CD14-positive monocyte (primary cell): ENCODE results near the gene LAMB4. TPM values are rescaled to one million over a fixed set of nuclear protein-coding genes. Genes with fewer than 3 reads are reported as not detected.

ENCODE experiments used
- DNase-seq, 3 donors: peaks; one replicate each; pipeline ENCODE4 v3.0.0-alpha.2; 2011 to 2022
- H2AFZ ChIP-seq: 2 replicates; pipeline ENCODE4 v1.6.0; 2012; ENCODE audit warnings: mild to moderate bottlenecking, low read depth, low read length, inconsistent platforms; ENCODE audit not compliant: insufficient read depth, poor library complexity, severe bottlenecking
- H3K27ac ChIP-seq, 2 donors: 1 replicate in 1 of 2; 2 replicates in 1 of 2; pipeline ENCODE4 v1.5.1; 2012 to 2013; ENCODE audit warnings: low read length in 2 of 2, control low read depth in 1 of 2, inconsistent platforms in 1 of 2, low read depth in 1 of 2, mild to moderate bottlenecking in 1 of 2
- H3K27me3 ChIP-seq, 2 donors: one replicate each; pipeline versions ENCODE4 v1.6.0 to v1.6.1; 2011 to 2013; ENCODE audit warnings: low read length in 2 of 2; ENCODE audit not compliant: control insufficient read depth in 2 of 2, insufficient read depth in 2 of 2
- H3K36me3 ChIP-seq, 2 donors: replicated peaks in 1 of 2; 1 replicate in 1 of 2; 2 replicates in 1 of 2; pipeline versions ENCODE4 v1.5.1 to v1.6.1; 2012 to 2013; ENCODE audit warnings: low read length in 2 of 2, control low read depth in 1 of 2, inconsistent platforms in 1 of 2, mild to moderate bottlenecking in 1 of 2; ENCODE audit not compliant: insufficient read depth in 2 of 2, control insufficient read depth in 1 of 2
- H3K4me1 ChIP-seq, 2 donors: 1 replicate in 1 of 2; 2 replicates in 1 of 2; pipeline versions ENCODE4 v1.5.1 to v1.6.1; 2012 to 2013; ENCODE audit warnings: low read length in 2 of 2, control low read depth in 1 of 2, inconsistent platforms in 1 of 2, mild to moderate bottlenecking in 1 of 2, moderate library complexity in 1 of 2; ENCODE audit not compliant: insufficient read depth in 2 of 2, control insufficient read depth in 1 of 2
- H3K4me2 ChIP-seq: replicated peaks from 2 replicates; pipeline ENCODE3; 2012; ENCODE audit warnings: low read length, moderate library complexity, mild to moderate bottlenecking; ENCODE audit not compliant: poor library complexity, severe bottlenecking; ENCODE audit errors: extremely low read depth
- H3K4me3 ChIP-seq, 3 experiments: fragments of 200-600 bp in 1 of 3; sonication (generic) in 1 of 3; replicated peaks in 1 of 3; 1 replicate in 2 of 3; 2 replicates in 1 of 3; pipeline ENCODE4 v1.5.1; 2011 to 2013; ENCODE audit warnings: low read length in 3 of 3, mild to moderate bottlenecking in 3 of 3, control low read depth in 2 of 3, low read depth in 2 of 3, inconsistent platforms in 1 of 3, moderate library complexity in 1 of 3
- H3K79me2 ChIP-seq: 2 replicates; pipeline ENCODE4 v1.6.0; 2012; ENCODE audit warnings: mild to moderate bottlenecking, control low read depth, inconsistent platforms, low read length, moderate library complexity; ENCODE audit not compliant: insufficient read depth
- H3K9ac ChIP-seq: 2 replicates; pipeline ENCODE4 v1.6.0; 2017; ENCODE audit warnings: low read length, mild to moderate bottlenecking; ENCODE audit not compliant: insufficient read depth, poor library complexity, severe bottlenecking
- H3K9me3 ChIP-seq, 2 donors: replicated peaks in 1 of 2; 1 replicate in 1 of 2; 2 replicates in 1 of 2; pipeline versions ENCODE4 v1.5.1 to v1.6.1; 2012 to 2013; ENCODE audit warnings: low read length in 2 of 2, control low read depth in 1 of 2; ENCODE audit not compliant: control insufficient read depth in 1 of 2, insufficient read depth in 1 of 2
- H4K20me1 ChIP-seq: 2 replicates; pipeline ENCODE4 v1.6.0; 2012; ENCODE audit warnings: mild to moderate bottlenecking, low read length, control low read depth, moderate library complexity; ENCODE audit not compliant: insufficient read depth
- H3K27ac Mint-ChIP-seq, 7 donors: one replicate each; pipeline ENCODE4 v1.8.0; 2020; ENCODE audit warnings: mild to moderate bottlenecking in 7 of 7, mixed read lengths in 7 of 7, moderate library complexity in 6 of 7, inconsistent platforms in 2 of 7
- H3K27me3 Mint-ChIP-seq, 3 donors: one replicate each; pipeline ENCODE4 v1.8.0; 2021 to 2022; ENCODE audit warnings: low read depth in 3 of 3, mild to moderate bottlenecking in 3 of 3, mixed read lengths in 3 of 3, moderate library complexity in 3 of 3, inconsistent platforms in 1 of 3
- H3K36me3 Mint-ChIP-seq, 2 donors: one replicate each; pipeline ENCODE4 v1.8.0; 2020; ENCODE audit warnings: mixed read lengths in 2 of 2, inconsistent platforms in 1 of 2, mild to moderate bottlenecking in 1 of 2
- H3K4me1 Mint-ChIP-seq: one replicate; pipeline ENCODE4 v1.8.0; 2020; ENCODE audit warnings: mild to moderate bottlenecking, mixed read lengths
- H3K4me3 Mint-ChIP-seq, 2 donors: one replicate each; pipeline ENCODE4 v1.8.0; 2020; ENCODE audit warnings: mild to moderate bottlenecking in 2 of 2, mixed read lengths in 2 of 2, moderate library complexity in 1 of 2
- H3K9me3 Mint-ChIP-seq, 7 donors: one replicate each; pipeline ENCODE4 v1.8.0; 2020 to 2022; ENCODE audit warnings: mixed read lengths in 7 of 7, mild to moderate bottlenecking in 6 of 7, moderate library complexity in 6 of 7, inconsistent platforms in 2 of 7
- WGBS: methylation state at CpG from one replicate; pipeline ENCODE4 v1.1.5; 2013; ENCODE audit warnings: missing lambda C conversion rate; ENCODE audit not compliant: insufficient coverage; 5-methylcytosine and 5-hydroxymethylcytosine counted together
- intact Hi-C, 2 donors: fragments of 100-400 bp; cut with micrococcal nuclease; formaldehyde crosslinking; loops; one replicate each; pipeline versions ENCODE4 v1.15.0 to v1.15.1; 2023
- polyA plus RNA-seq, 3 donors: library from polyadenylated mRNA; depleted of rRNA in 1 of 3; unstranded in 2 of 3; stranded (reverse) in 1 of 3; fragments of 300-500 nt in 2 of 3; fragments of >200 nt in 1 of 3; fragmentation: Illumina TruSeq in 2 of 3; gene quantifications; 1 replicate in 2 of 3; 2 replicates in 1 of 3; pipeline ENCODE4 v1.2.3, GENCODE V29; 2012 to 2021
- TF ChIP-seq, protein P1 (sequence below): fragments of 200-600 bp; IDR thresholded peaks from one replicate; pipeline ENCODE4 v1.8.0; 2022; ENCODE audit warnings: antibody characterized with exemption, mild to moderate bottlenecking

The LAMB4 gene
- polyA plus RNA-seq, 3 donors = not detected

DNA sequence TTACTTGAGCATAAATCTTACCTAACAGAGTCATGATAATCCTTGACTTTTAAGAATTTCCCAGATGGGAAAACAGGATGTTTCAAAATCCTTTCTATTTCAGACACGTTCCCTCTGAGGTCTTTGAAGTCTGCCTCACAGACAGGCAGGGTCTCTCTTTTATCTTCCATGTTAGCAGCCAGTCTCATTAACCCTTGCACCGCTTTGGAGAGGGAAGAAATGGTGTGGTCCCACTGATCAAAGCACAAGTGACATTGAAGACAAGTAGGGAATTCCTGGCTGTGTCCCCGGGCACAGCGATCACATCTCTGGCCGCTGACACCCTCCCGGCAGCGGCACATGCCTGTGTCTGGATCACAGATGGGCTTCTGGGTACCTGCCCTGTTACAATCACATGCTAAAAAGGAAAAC, 74.5 kb downstream of the LAMB4 start:
- Mint-ChIP-seq H3K4me1 (no peaks in the 10 kb centered on the region), H3K9me3 (peaks cover 0 to 2% (median 0%) of the 10 kb centered on the region in 7 donors), H3K27ac (no peak overlapping the region), H3K36me3 (no peaks in the 10 kb centered on the region), H3K4me3 (no peak overlapping the region), H3K27me3 (peaks cover 0 to 4% (median 0%) of the 10 kb centered on the region in 3 donors)
- Histone ChIP-seq H3K27ac (no peak overlapping the region), H3K4me1 (no peaks in the 10 kb centered on the region), H3K27me3 (no peaks in the 10 kb centered on the region), H2AFZ (no peak overlapping the region), H3K4me2 (no peak overlapping the region), H4K20me1 (no peaks in the 10 kb centered on the region), H3K9ac (no peak overlapping the region), H3K4me3 (no peak overlapping the region), H3K79me2 (no peaks in the 10 kb centered on the region), H3K36me3 (no peaks in the 10 kb centered on the region), H3K9me3 (no peaks in the 10 kb centered on the region)
- intact Hi-C loops = no loop called here
- DNase-seq = no peak
- WGBS = 89% methylated on average over 5 of the region's 7 CpGs
- TF ChIP-seq, protein P1, sequence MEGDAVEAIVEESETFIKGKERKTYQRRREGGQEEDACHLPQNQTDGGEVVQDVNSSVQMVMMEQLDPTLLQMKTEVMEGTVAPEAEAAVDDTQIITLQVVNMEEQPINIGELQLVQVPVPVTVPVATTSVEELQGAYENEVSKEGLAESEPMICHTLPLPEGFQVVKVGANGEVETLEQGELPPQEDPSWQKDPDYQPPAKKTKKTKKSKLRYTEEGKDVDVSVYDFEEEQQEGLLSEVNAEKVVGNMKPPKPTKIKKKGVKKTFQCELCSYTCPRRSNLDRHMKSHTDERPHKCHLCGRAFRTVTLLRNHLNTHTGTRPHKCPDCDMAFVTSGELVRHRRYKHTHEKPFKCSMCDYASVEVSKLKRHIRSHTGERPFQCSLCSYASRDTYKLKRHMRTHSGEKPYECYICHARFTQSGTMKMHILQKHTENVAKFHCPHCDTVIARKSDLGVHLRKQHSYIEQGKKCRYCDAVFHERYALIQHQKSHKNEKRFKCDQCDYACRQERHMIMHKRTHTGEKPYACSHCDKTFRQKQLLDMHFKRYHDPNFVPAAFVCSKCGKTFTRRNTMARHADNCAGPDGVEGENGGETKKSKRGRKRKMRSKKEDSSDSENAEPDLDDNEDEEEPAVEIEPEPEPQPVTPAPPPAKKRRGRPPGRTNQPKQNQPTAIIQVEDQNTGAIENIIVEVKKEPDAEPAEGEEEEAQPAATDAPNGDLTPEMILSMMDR = no peak

DNA sequence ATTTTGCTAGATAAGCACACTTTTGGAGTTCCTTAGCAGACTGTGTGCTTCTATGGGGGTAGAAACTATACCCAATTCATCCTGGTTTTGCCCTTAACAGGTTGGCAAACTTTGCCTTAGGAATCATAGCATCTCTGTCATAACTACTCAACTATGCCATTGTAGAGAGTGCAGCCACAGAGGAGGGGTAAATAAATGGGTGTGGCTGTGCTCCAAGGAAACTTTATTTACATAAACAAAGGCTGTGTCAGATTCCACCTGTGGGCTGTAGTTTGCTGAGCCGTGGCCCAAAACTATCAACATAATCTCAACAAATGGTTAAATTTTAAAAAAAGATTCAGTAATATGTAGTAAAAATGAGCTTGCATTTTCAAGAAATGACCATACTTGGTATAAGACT, 75.6 kb downstream of the LAMB4 start:
- Histone ChIP-seq H3K27ac (no peak overlapping the region), H3K4me1 (no peaks in the 10 kb centered on the region), H2AFZ (no peak overlapping the region), H4K20me1 (no peaks in the 10 kb centered on the region), H3K9me3 (no peaks in the 10 kb centered on the region), H3K4me2 (no peak overlapping the region), H3K79me2 (no peaks in the 10 kb centered on the region), H3K27me3 (no peaks in the 10 kb centered on the region), H3K9ac (no peak overlapping the region), H3K4me3 (no peak overlapping the region), H3K36me3 (no peaks in the 10 kb centered on the region)
- H3K4me1 Mint-ChIP-seq = no peaks in the 10 kb centered on the region
- H3K27me3 Mint-ChIP-seq = peaks cover 0 to 4% (median 0%) of the 10 kb centered on the region in 3 donors
- H3K27ac Mint-ChIP-seq = no peak overlapping the region
- TF ChIP-seq, protein P1 = no peak
- DNase-seq = no peak
- peaks cover 0 to 2% (median 0%) of the 10 kb centered on the region in 7 donors for H3K9me3 Mint-ChIP-seq
- H3K4me3 Mint-ChIP-seq = no peak overlapping the region
- no peaks in the 10 kb centered on the region for H3K36me3 Mint-ChIP-seq
- intact Hi-C loops = no loop called here
- WGBS = no CpG with 5 or more reads among the region's 1 CpG
